Measurements from ENCODE around the gene SEMA3E.
"Not testable (repeated sequence)": the region's sequence is repeated elsewhere in the genome, so short reads cannot be mapped to it uniquely, and the experiment has no call there.

The SEMA3E gene

GRCh38 chr7:83451501-83452045, 197.4 kb downstream of the SEMA3E start:
- no peak for DNase-seq (ENCODE audit: low spot score)

- no peak for DNase-seq (ENCODE audit: low spot score)
Measured at GRCh38 chr7:83449781-83450180, 199.2 kb downstream of the SEMA3E start.

GRCh38 chr7:83447681-83448080, 201.3 kb downstream of the SEMA3E start:
- DNase-seq (ENCODE audit: low spot score), result no peak

- no peak for DNase-seq (ENCODE audit: low spot score)
Measured at GRCh38 chr7:83446102-83446669, 202.8 kb downstream of the SEMA3E start.

GRCh38 chr7:83442911-83443310, 206.0 kb downstream of the SEMA3E start:
- DNase-seq (ENCODE audit: low spot score), result no peak

- DNase-seq (ENCODE audit: low spot score), result no peak
Measured at GRCh38 chr7:83439026-83439425, 209.9 kb downstream of the SEMA3E start.

- not testable (repeated sequence) for DNase-seq (ENCODE audit: low spot score)
Measured at GRCh38 chr7:83430289-83430688, 218.7 kb downstream of the SEMA3E start.

- no peak for DNase-seq (ENCODE audit: low spot score)
Measured at GRCh38 chr7:83429493-83429892, 219.4 kb downstream of the SEMA3E start.

- DNase-seq (ENCODE audit: low spot score), result no peak
Measured at GRCh38 chr7:83427884-83428283, 221.1 kb downstream of the SEMA3E start.

- DNase-seq (ENCODE audit: low spot score), result no peak
Measured at GRCh38 chr7:83426325-83426724, 222.6 kb downstream of the SEMA3E start.

GRCh38 chr7:83419013-83419412, 229.9 kb downstream of the SEMA3E start:
- no peak for DNase-seq (ENCODE audit: low spot score)

GRCh38 chr7:83415840-83416239, 233.1 kb downstream of the SEMA3E start:
- no peak for DNase-seq (ENCODE audit: low spot score)

- no peak for DNase-seq (ENCODE audit: low spot score)
Measured at GRCh38 chr7:83414947-83415346, 234.0 kb downstream of the SEMA3E start.

- DNase-seq (ENCODE audit: low spot score), result no peak
Measured at GRCh38 chr7:83413831-83414230, 235.1 kb downstream of the SEMA3E start.

- DNase-seq (ENCODE audit: low spot score), result no peak
Measured at GRCh38 chr7:83413424-83413823, 235.5 kb downstream of the SEMA3E start.

- DNase-seq (ENCODE audit: low spot score), result no peak
Measured at GRCh38 chr7:83410989-83411591, 237.8 kb downstream of the SEMA3E start.

GRCh38 chr7:83394776-83395175, 254.2 kb downstream of the SEMA3E start:
- no peak for DNase-seq (ENCODE audit: low spot score)

- DNase-seq (ENCODE audit: low spot score), result no peak
Measured at GRCh38 chr7:83388436-83388835, 260.5 kb downstream of the SEMA3E start.

GRCh38 chr7:83366629-83367028, 282.3 kb downstream of the SEMA3E start:
- DNase-seq (ENCODE audit: low spot score), result no peak

GRCh38 chr7:83365746-83366145, 283.2 kb downstream of the SEMA3E start:
- DNase-seq (ENCODE audit: low spot score), result no peak

- DNase-seq (ENCODE audit: low spot score), result no peak
Measured at GRCh38 chr7:83362871-83363550, 285.9 kb downstream of the SEMA3E start.

- no peak for DNase-seq (ENCODE audit: low spot score)
Measured at GRCh38 chr7:83359108-83359507, 289.8 kb downstream of the SEMA3E start.

- DNase-seq (ENCODE audit: low spot score), result no peak
Measured at GRCh38 chr7:83355143-83355542, 293.8 kb downstream of the SEMA3E start.

Measured in CD4-positive, alpha-beta T cell treated with Interleukin-2 at 100 ng/mL for 4 hours (primary cell).